NCI-H345 (cell line): ENCODE data around the gene DSCAM.

Source experiments
- DNase-seq: peaks from one replicate; lab custom pipeline; 2025; lab: John Stamatoyannopoulos, UW

The DSCAM gene

DNA sequence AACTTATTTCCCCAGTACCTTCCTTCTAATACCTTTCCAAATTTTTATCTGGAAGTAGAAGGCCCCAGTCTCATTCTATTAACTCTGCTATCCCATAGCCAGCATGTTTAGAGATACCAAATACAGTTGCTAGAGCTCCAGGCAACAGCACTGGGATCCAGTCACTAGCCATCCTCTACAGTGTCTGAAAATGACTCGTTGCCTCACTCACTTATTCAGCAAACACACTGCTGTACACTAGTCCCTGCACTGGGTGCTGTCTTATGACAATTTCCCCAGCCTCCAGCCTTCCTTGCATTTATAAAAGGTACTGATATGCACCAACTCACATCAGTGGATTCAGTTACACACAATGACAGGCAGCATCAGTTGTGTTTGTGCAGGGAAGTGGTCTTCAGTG, 179.0 kb downstream of the DSCAM start:
- DNase-seq, result no peak

DNA sequence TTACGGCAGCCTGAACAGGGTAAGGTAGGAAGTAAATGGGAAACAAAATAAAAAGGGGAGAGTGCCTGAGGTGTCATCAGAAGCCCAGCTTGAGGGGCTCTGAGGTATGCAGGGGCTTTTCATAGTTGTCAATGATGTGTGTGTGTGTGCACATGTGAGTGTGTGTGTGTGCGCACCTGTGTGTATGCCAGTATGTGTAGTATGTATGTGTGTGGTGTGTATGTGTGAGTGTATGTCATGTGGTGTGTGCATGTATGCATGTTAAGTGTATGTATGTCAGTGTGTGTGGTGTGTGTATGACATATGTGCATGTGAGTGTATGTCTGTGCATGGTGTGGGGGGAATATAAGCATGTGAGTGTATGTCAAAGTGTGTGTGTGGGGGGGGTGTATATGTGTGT, 184.1 kb downstream of the DSCAM start:
- no peak for DNase-seq

DNA sequence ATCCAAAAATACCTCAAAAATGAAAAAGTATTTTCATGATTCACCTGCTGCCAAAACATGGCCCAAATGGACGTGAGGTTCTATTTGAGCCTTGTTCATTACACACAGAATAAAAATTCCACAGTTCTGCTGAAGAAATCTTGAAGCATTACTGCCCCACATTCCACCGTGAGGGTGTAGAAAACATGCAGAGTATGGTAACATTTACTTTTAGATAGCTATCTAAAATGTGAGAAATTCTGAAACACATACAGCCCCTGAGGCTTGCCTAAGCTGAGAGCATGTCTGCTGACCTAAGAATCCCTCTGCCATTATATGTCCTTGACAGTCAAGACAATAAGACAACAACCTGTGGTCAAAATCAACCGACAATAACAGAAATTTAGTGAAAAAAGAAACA, 186.5 kb downstream of the DSCAM start:
- no peak for DNase-seq

DNA sequence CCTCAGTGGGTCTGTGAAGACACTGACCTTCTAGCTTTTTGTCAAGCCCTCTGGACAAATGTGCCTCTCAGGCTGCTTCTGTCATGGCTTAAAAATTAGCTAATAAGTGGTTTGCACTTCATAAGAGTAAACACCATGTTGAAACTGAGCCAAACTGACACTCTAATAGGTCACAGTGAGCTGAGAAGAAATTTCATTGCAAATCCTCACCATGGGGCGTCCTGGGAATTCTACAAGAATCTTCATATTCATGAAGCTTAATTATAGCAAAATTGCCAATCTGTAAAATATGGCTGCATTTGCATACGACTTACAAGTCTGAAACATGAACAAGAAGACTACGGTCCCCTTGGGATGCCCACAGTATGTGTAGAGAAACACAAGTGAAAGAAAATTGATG, 188.6 kb downstream of the DSCAM start:
- no peak for DNase-seq

DNA sequence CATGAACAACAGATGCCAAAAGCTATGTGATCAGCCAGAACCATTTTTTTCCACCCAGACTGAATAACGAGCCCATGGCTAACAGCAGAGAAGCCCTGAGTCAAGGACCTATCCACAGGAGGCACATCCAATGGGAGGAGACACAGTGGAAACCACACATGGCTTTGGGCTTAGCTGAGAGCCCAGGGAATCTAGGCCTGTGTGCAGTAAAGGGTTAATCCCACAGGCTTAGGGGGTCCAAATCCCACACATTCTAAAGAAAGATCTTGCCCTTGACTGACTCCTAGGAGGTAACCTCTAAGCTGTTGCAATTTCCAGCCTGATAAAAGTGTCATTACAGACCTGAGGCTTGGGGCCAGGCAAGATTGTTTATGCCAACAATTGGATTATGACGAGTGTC, 194.5 kb downstream of the DSCAM start:
- no peak for DNase-seq

- no peak for DNase-seq
Observed at GRCh38 chr21:40647706-40648105, 199.3 kb downstream of the DSCAM start.

GRCh38 chr21:40646651-40647050, 200.3 kb downstream of the DSCAM start:
- no peak for DNase-seq

- no peak for DNase-seq
Observed at GRCh38 chr21:40641042-40641441, 205.9 kb downstream of the DSCAM start.

DNA sequence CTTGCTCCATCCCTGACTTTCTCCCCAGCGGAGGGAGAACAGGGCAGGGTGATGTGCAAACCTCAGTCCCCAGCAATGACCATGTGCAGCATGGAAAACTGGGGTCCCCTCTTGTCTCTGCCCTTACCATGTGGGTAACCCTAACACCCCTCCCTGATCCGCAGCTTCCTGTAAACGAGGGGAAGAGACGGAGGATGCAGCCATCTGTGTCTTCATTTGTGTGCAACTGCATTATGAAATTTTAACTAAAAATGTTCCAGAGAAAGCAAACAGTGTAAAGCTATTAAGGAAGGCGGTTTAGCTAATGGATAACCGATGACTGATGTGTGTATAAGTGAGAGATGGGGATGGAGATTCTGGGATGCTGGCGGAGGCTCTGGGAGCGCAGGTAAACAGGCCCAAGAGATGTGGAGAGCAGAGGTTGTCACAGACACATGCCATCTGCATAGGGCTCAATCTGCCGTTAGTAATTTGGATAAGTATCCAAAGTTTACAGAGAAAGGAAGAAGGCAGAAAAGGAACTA, 206.6 kb downstream of the DSCAM start:
- DNase-seq, result no peak

- no peak for DNase-seq
Observed at GRCh38 chr21:40639616-40640194, 207.3 kb downstream of the DSCAM start.

DNA sequence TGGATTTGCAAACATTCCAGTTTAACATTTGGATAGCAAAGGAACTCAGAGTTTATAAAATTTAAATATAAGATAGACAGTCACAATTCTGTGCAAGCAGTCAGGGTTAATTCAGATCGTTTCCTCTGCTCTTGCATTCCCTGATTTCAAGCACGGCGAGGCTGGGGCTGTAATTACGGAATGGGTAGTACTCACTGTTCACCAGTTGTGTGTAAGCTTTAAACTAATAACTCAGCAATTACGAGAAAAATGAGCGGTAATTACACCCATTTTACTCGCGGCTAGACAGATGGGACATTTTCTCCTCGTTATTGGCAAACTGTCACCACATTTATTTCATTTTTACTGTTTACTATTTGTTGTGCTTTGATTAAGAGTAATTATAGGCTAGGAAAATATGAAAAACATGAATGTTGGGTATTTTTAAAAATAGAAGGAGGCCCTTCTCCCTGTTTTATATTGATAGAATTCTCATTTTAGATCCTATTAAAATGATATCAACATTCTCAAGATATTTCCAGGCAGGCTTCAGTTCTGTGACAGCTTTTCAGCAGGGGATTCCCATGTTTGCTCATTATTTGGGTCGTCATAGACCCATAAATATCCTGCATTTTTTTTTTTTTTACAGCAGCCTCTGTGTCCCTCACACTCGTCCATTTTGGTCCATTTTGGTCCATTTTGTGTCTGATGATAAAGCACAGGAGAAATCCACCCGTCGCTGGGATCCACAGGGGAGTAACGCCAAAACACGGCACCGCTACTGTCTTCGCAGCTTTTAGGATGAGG, 208.3 kb downstream of the DSCAM start:
- DNase-seq, result no peak

- no peak for DNase-seq
Observed at GRCh38 chr21:40636026-40636425, 210.9 kb downstream of the DSCAM start.

- DNase-seq, result no peak
Observed at GRCh38 chr21:40635391-40635790, 211.6 kb downstream of the DSCAM start.

- DNase-seq, result no peak
Observed at GRCh38 chr21:40634141-40634540, 212.8 kb downstream of the DSCAM start.

- DNase-seq, result no peak
Observed at GRCh38 chr21:40633048-40633447, 213.9 kb downstream of the DSCAM start.

- DNase-seq, result no peak
Observed at GRCh38 chr21:40631211-40631610, 215.7 kb downstream of the DSCAM start.

DNA sequence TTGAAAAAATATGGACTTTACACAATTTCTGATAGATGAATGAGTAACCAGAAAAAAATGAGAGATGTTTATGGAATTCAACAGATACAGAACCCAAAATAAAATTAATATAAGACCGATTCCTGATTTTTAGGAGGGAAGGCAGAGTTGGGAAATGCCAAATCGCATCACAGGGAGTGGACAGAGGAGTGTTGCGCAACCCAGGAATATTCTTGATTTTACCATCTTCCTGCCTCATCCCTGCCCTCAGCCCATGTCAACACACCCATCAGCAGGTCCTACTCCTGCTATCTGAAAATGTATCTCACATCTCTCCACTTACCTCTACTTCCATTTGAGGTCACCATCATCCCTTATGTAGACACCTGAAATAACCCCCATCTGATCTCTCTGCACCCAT, 221.0 kb downstream of the DSCAM start:
- DNase-seq, result no peak

DNA sequence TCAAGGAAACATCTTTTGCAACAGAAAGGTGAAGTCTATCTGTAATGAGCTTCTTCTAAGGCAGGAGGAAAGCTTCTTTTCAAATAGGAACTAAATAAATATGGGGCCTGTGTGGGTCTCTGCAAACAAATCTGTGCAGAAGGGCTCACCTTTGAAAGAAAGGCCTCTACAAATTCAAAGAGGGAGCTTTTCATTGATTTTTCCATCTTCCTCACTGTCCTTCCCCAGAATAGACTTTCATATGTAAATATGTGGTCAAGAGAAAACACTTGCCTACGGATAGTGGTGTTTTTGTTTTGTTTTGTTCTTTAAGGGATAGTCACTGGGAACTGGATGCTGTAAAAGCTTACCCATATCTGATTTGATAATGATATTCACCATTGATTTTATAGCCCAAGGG, 223.4 kb downstream of the DSCAM start:
- peak; percentile 17 for DNase-seq

DNA sequence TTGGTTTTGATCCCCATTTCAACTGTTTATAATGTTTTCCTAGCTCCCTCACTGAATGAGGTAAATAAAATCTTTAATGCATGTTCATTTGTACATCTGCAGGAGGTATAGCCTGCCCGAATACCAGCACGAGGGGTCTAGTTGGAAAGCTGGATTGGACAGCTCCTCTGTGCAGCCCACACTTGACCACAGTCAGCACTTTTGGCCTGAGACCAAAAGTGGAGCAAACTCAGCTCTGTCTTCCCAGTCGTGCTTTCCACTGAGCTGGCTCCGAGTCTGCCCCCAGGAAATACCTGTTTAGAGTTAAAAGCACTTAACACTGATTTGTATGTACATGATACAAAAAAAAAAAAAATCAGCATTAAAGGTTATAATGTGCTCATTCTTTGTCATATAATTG, 224.4 kb downstream of the DSCAM start:
- DNase-seq, result no peak

- DNase-seq, result no peak
Observed at GRCh38 chr21:40620386-40621145, 226.4 kb downstream of the DSCAM start.

- no peak for DNase-seq
Observed at GRCh38 chr21:40618191-40618973, 228.6 kb downstream of the DSCAM start.

- DNase-seq, result no peak
Observed at GRCh38 chr21:40616377-40616704, 230.6 kb downstream of the DSCAM start.
